B cell (primary cell): ENCODE data around the gene ZNF304. TPM values are rescaled to one million over a fixed set of nuclear protein-coding genes. Genes with fewer than 3 reads are reported as not detected.
A peak's percentile ranks its signal among the peaks of the same experiment; 100 is the strongest.

Experiments used
- ATAC-seq: fragments of 200-7000 bp; cut with Tn5 transposase; one replicate; pipeline ENCODE4 v1.10.0; 2021; ENCODE audit warnings: low read depth, mild to moderate bottlenecking, moderate number of reproducible peaks, moderate library complexity
- CTCF ChIA-PET: fragments of 350-600 bp; sonication (Branson Sonifier 250); formaldehyde crosslinking; loops from one replicate; lab custom pipeline; 2021; ENCODE audit warnings: antibody characterized with exemption, inconsistent platforms; lab: Charles Lee
- POLR2A ChIA-PET: fragments of 350-600 bp; sonication (Branson Sonifier 250); formaldehyde crosslinking; loops from one replicate; lab custom pipeline; 2021; ENCODE audit warnings: antibody characterized with exemption; lab: Charles Lee
- DNase-seq: peaks from one replicate; pipeline ENCODE4 v3.0.0; 2013
- H2AFZ ChIP-seq: 2 replicates; pipeline ENCODE4 v1.6.1; 2012; ENCODE audit warnings: mild to moderate bottlenecking, low read depth, low read length; ENCODE audit not compliant: insufficient read depth, poor library complexity, severe bottlenecking
- H3K27ac ChIP-seq, 2 donors: 1 replicate in 1 of 2; 2 replicates in 1 of 2; pipeline ENCODE4 v1.5.1; 2012 to 2013; ENCODE audit warnings: low read length in 2 of 2, mild to moderate bottlenecking in 2 of 2, moderate library complexity in 1 of 2
- H3K27me3 ChIP-seq, 4 experiments: fragments of 200-600 bp in 1 of 4; sonication (generic) in 1 of 4; replicated peaks in 1 of 4; 1 replicate in 2 of 4; 2 replicates in 2 of 4; pipeline versions ENCODE4 v1.6.1 to v1.7.0; 2013 to 2016; ENCODE audit warnings: low read length in 3 of 4, mild to moderate bottlenecking in 2 of 4, mixed read lengths in 1 of 4, moderate library complexity in 1 of 4; ENCODE audit not compliant: insufficient read depth in 4 of 4, control insufficient read depth in 3 of 4; ENCODE audit errors: control extremely low read depth in 1 of 4
- H3K36me3 ChIP-seq, 2 experiments: replicated peaks in 1 of 2; 1 replicate in 1 of 2; 2 replicates in 1 of 2; pipeline versions ENCODE4 v1.6.1 to v1.7.1; 2013; ENCODE audit warnings: low read length in 1 of 2; ENCODE audit not compliant: insufficient read depth in 2 of 2, control insufficient read depth in 1 of 2; ENCODE audit errors: control extremely low read depth in 1 of 2, extremely low read depth in 1 of 2
- H3K4me1 ChIP-seq, 2 donors: fragments of 200-600 bp in 1 of 2; sonication (generic) in 1 of 2; 1 replicate in 1 of 2; 2 replicates in 1 of 2; pipeline versions ENCODE4 v1.5.1 to v1.6.1; 2013 to 2017; ENCODE audit warnings: low read length in 2 of 2; ENCODE audit not compliant: control insufficient read depth in 2 of 2, insufficient read depth in 2 of 2
- H3K4me2 ChIP-seq: replicated peaks from 2 replicates; pipeline ENCODE3; 2012; ENCODE audit warnings: mild to moderate bottlenecking, low read depth, low read length; ENCODE audit not compliant: poor library complexity, severe bottlenecking
- H3K4me3 ChIP-seq, 5 experiments: fragments of 200-600 bp in 1 of 5; sonication (generic) in 1 of 5; 1 replicate in 3 of 5; 2 replicates in 2 of 5; pipeline versions ENCODE4 v1.5.1 to v1.7.0; 2011 to 2016; ENCODE audit warnings: low read length in 4 of 5, mild to moderate bottlenecking in 4 of 5, low read depth in 2 of 5, control low read depth in 1 of 5, moderate library complexity in 1 of 5; ENCODE audit not compliant: insufficient read depth in 1 of 5; ENCODE audit errors: control extremely low read depth in 1 of 5, extremely low read depth in 1 of 5
- H3K79me2 ChIP-seq: fragments of 200-600 bp; sonication (generic); one replicate; pipeline ENCODE4 v1.6.0; 2016; ENCODE audit warnings: low read length; ENCODE audit not compliant: control insufficient read depth, insufficient read depth
- H3K9ac ChIP-seq: fragments of 200-600 bp; sonication (generic); 2 replicates; pipeline ENCODE4 v1.6.1; 2017; ENCODE audit warnings: mild to moderate bottlenecking, low read length, moderate library complexity
- H3K9me3 ChIP-seq, 3 donors: one replicate each; pipeline versions ENCODE4 v1.6.1 to v1.7.1; 2013; ENCODE audit warnings: low read length in 2 of 3; ENCODE audit not compliant: control insufficient read depth in 2 of 3, insufficient read depth in 1 of 3; ENCODE audit errors: control extremely low read depth in 1 of 3
- H4K20me1 ChIP-seq: 2 replicates; pipeline ENCODE4 v1.6.0; 2012; ENCODE audit warnings: mild to moderate bottlenecking, low read length; ENCODE audit not compliant: insufficient read depth, control insufficient read depth, poor library complexity, severe bottlenecking
- H3K27ac Mint-ChIP-seq: one replicate; pipeline ENCODE4 v1.8.0; 2021; ENCODE audit warnings: mixed read lengths
- H3K27me3 Mint-ChIP-seq: one replicate; pipeline ENCODE4 v1.8.0; 2021; ENCODE audit warnings: mixed read lengths
- H3K4me1 Mint-ChIP-seq: one replicate; pipeline ENCODE4 v1.8.0; 2021; ENCODE audit warnings: mixed read lengths
- H3K4me3 Mint-ChIP-seq: one replicate; pipeline ENCODE4 v1.8.0; 2021; ENCODE audit warnings: mixed read lengths
- H3K9me3 Mint-ChIP-seq: one replicate; pipeline ENCODE4 v1.8.0; 2022; ENCODE audit warnings: mixed read lengths; ENCODE audit not compliant: insufficient read depth
- EZH2 ChIP-seq: IDR thresholded peaks from 2 replicates; pipeline ENCODE4 v1.6.1; 2012; ENCODE audit warnings: borderline replicate concordance, low read depth, mild to moderate bottlenecking, moderate library complexity, low read length; ENCODE audit not compliant: insufficient read depth, poor library complexity, severe bottlenecking
- WGBS: methylation state at CpG from one replicate; pipeline ENCODE4 v1.1.5; 2013; ENCODE audit warnings: missing lambda C conversion rate; ENCODE audit not compliant: insufficient coverage; 5-methylcytosine and 5-hydroxymethylcytosine counted together
- intact Hi-C: fragments of 100-400 bp; cut with micrococcal nuclease; formaldehyde crosslinking; loops from one replicate; pipeline ENCODE4 v1.10.0; 2022
- polyA plus RNA-seq: library from polyadenylated mRNA; depleted of rRNA; stranded (reverse); fragments of >200 nt; gene quantifications from 2 replicates; pipeline ENCODE4 v1.2.3, GENCODE V29; 2012
- total RNA-seq, 2 donors: library from RNA; stranded (reverse); fragments of 120-200 nt in 1 of 2; gene quantifications; 1 replicate in 1 of 2; 2 replicates in 1 of 2; pipeline versions ENCODE4 v1.2.3 to v1.2.4, GENCODE V29; 2013 to 2022
- TF ChIP-seq, protein P1 (sequence below): fragments of 200-600 bp; IDR thresholded peaks from one replicate; pipeline ENCODE4 v1.8.0; 2022; ENCODE audit warnings: antibody characterized with exemption, mild to moderate bottlenecking

ZNF304 gene
- total and polyA plus RNA-seq, 2 donors (not counting 1 experiment from before 2014, with no cell fraction given) = 5.0 to 16.2 TPM

DNA sequence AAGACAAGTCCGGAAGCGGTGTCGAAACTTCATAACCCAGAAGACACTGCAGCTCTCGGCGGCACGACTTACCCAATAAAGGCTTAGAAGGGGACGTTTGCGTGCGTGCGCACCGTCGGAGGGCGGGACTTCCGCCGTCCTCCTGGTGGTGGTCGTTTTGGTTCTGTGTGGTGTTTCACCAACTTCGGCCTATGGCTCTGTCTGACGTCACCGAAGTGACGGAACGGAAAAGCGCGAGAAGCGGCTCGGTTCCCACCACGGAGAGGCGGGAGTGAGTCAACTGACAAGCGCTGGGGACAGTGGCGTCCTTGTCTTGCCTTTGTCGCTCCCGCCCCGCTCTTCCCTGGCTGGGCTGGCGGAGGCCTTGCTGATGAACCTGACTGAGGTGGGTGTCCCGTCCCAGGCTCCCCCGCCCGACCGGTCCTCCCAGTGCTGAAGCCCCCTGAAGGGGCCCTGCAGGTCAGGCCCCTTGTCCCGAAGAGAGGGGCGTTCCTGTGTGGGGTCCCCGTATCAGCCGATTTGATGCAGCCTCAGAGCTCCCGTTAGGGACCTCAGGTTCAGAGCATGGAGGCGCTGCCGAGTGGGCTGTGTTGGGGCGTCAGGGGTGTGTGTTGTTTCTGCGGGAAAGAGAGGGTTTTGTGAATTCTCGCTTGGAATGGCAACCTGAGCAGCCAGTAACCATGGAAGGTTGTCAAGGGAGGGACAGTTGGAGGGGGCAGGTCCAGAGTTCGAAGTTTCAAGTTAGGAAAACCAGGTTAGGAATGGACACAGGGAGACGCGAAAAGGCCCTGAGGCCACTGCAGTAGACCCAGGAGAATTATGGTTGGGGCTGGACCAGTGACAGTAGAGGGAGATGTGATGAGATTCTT, 38.9 kb downstream of the ZNF304 start, which contains the start of gene ZNF548:
Gene ZNF548 (plus strand): TSS at position 125 of the 869 bp plus-strand sequence. CDS start 246 bp downstream, at position 371.
- Mint-ChIP-seq H3K9me3 (no peaks in the 10 kb centered on the region), H3K4me3 (peak within 1 kb of the TSS; percentile 99), H3K4me1 (peaks cover 31% of the 10 kb centered on the region), H3K27me3 (no peaks in the 10 kb centered on the region), H3K27ac (peak within 1 kb of the TSS; percentile 98)
- Histone ChIP-seq H3K79me2 (peaks cover 64% of the 10 kb centered on the region), H3K9me3 (peaks cover 0 to 3% (median 0%) of the 10 kb centered on the region in 3 donors), H3K9ac (peak within 1 kb of the TSS; percentile 88), H3K36me3 (peaks cover 0 to 17% of the 10 kb centered on the region in 2 experiments), H3K4me2 (peak within 1 kb of the TSS; percentile 87), H2AFZ (peak within 1 kb of the TSS; percentile 93), H3K27me3 (no peaks in the 10 kb centered on the region), H3K27ac (peak within 1 kb of the TSS; percentile 93), H3K4me1 (peaks cover 17 to 19% of the 10 kb centered on the region in 2 donors), H3K4me3 (peak within 1 kb of the TSS; percentile 65 to 93 (median 89)), H4K20me1 (peaks cover 5% of the 10 kb centered on the region)
- TF ChIP-seq, protein P1, sequence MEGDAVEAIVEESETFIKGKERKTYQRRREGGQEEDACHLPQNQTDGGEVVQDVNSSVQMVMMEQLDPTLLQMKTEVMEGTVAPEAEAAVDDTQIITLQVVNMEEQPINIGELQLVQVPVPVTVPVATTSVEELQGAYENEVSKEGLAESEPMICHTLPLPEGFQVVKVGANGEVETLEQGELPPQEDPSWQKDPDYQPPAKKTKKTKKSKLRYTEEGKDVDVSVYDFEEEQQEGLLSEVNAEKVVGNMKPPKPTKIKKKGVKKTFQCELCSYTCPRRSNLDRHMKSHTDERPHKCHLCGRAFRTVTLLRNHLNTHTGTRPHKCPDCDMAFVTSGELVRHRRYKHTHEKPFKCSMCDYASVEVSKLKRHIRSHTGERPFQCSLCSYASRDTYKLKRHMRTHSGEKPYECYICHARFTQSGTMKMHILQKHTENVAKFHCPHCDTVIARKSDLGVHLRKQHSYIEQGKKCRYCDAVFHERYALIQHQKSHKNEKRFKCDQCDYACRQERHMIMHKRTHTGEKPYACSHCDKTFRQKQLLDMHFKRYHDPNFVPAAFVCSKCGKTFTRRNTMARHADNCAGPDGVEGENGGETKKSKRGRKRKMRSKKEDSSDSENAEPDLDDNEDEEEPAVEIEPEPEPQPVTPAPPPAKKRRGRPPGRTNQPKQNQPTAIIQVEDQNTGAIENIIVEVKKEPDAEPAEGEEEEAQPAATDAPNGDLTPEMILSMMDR = peak; percentile 42
- no peak for TF ChIP-seq EZH2
- CTCF ChIA-PET = interaction anchor here (0.9 kb wide), 2 partner anchors 15 to 291 kb away, joined by 3 read pairs; no protein-coding TSS in a partner anchor
- intact Hi-C loops = loop anchor here (1.0 to 10.0 kb wide), 12 partner anchors 21 to 615 kb away; partner anchors contain the start of genes TRAPPC2B, ZNF17, ZNF264 and ZNF419
- ATAC-seq (peak; percentile 99), DNase-seq (peak; percentile 99)
- under 1% methylated on average over 50 of the region's 50 CpGs for WGBS
- POLR2A ChIA-PET = interaction anchor here (1.1 to 1.5 kb wide), 3 partner anchors 21 to 319 kb away, joined by 5 read pairs; partner anchors contain the start of genes ZNF154, ZNF17 and ZNF805
